ENCODE results near the gene TLR10. TPM values are rescaled to one million over a fixed set of nuclear protein-coding genes. Genes with fewer than 3 reads are reported as not detected.
"Not testable (repeated sequence)": the region's sequence is repeated elsewhere in the genome, so short reads cannot be mapped to it uniquely, and the experiment has no call there.

Gene TLR10
- polyA plus RNA-seq, 1 donor from 2014 or later: 0.14 TPM

DNA sequence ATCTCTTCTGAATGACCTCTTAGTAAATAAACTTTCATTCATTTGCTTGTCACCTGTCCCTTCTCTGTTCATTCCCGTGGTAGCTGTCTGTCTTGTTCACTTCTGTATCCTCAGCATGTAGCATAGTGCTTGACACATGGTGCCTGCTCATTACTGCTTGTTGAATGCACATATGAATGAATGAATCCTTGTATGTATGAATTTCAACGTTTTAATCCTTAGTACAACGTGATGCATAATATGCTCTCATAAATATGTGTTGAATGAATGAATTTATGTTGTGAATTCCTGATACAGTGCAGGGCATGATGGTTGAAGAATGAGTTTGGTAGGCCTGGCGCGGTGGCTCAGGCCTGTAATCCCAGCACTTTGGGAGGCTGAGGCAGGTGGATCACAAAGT, 3.0 kb downstream of the TLR10 start:
- no peaks in the 10 kb centered on the region for H3K27me3 ChIP-seq (ENCODE audit: insufficient read depth, low read depth, low read length)
- H3K27ac ChIP-seq (ENCODE audit: low read length): no peak overlapping the region
- no peaks in the 10 kb centered on the region for H3F3A ChIP-seq (ENCODE audit: insufficient read depth, low read length, poor library complexity, severe bottlenecking)
- H3K79me2 ChIP-seq (replicated peaks; ENCODE audit: insufficient read depth, low read length): no peaks in the 10 kb centered on the region
- H2AFZ ChIP-seq (ENCODE audit: low read depth, low read length): no peak overlapping the region
- no peaks in the 10 kb centered on the region for H3K36me3 ChIP-seq (ENCODE audit: insufficient read depth, low read length)
- no peaks in the 10 kb centered on the region for H3K9me2 ChIP-seq (ENCODE audit: insufficient read depth, low read length)
- H4K20me1 ChIP-seq (ENCODE audit: insufficient read depth): no peaks in the 10 kb centered on the region
- no peak overlapping the region for H3K4me3 ChIP-seq (ENCODE audit: low read length)
- no peak for TF ChIP-seq MXI1 (conservative IDR thresholded peaks at IDR 0.05; ENCODE audit: poor library complexity, severe bottlenecking)
- peak; percentile 77 for TF ChIP-seq EP300 (conservative IDR thresholded peaks at IDR 0.05; ENCODE audit: poor library complexity, severe bottlenecking)
- no peak for TF ChIP-seq RAD21 (conservative IDR thresholded peaks at IDR 0.05)
- H3K9me3 ChIP-seq (ENCODE audit: low read length): no peaks in the 10 kb centered on the region
- H3K9ac ChIP-seq (ENCODE audit: low read length): no peak overlapping the region
- H3K4me2 ChIP-seq (ENCODE audit: low read length): no peak overlapping the region

DNA sequence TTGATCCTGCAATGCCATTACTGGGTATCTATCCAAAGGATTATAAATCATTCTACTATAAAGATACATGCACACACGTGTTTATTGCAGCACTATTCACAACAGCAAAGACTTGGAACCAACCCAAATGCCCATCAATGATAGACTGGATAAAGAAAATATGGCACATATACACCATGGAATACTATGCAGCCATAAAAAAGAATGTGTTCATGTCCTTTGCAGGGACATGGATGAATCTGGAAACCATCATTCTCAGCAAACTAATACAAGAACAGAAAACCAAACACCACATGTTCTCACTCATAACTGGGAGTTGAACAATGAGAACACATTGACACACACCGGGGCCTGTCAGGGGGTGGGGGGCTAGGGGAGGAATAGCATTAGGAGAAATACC, 4.9 kb downstream of the TLR10 start:
- H3K4me2 ChIP-seq (ENCODE audit: low read length); H3K9me2 ChIP-seq (ENCODE audit: insufficient read depth, low read length); H3K9ac ChIP-seq (ENCODE audit: low read length); H2AFZ ChIP-seq (ENCODE audit: low read depth, low read length); H3K27me3 ChIP-seq (ENCODE audit: insufficient read depth, low read depth, low read length); H3F3A ChIP-seq (ENCODE audit: insufficient read depth, low read length, poor library complexity, severe bottlenecking); H3K9me3 ChIP-seq (ENCODE audit: low read length); H3K4me3 ChIP-seq (ENCODE audit: low read length); H4K20me1 ChIP-seq (ENCODE audit: insufficient read depth); H3K27ac ChIP-seq (ENCODE audit: low read length); H3K79me2 ChIP-seq (replicated peaks; ENCODE audit: insufficient read depth, low read length); H3K36me3 ChIP-seq (ENCODE audit: insufficient read depth, low read length): not testable (repeated sequence)

DNA sequence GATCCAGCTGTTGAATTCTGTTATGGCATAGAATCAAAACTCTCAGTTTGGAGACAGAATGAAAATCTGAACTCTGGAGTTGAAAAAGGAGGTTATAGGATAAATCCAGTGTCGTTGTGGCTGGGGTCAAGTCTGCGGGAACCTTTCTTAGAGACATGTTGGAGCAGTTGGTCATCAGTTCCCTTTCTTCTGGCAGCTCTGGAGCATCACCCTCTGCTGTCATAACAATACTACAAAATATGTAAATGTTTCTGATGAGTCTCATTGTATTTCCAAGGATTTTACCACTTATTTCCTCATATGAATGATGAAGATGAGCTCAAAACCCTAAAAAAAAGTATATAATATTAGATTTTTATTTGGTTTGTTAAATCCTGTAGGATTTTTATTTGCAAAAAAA, 7.5 kb downstream of the TLR10 start:
- no peaks in the 10 kb centered on the region for H3K36me3 ChIP-seq (ENCODE audit: insufficient read depth, low read length)
- no peaks in the 10 kb centered on the region for H3K9me3 ChIP-seq (ENCODE audit: low read length)
- H3K27me3 ChIP-seq (ENCODE audit: insufficient read depth, low read depth, low read length): no peaks in the 10 kb centered on the region
- H3K9ac ChIP-seq (ENCODE audit: low read length): no peak overlapping the region
- H3K79me2 ChIP-seq (replicated peaks; ENCODE audit: insufficient read depth, low read length): no peaks in the 10 kb centered on the region
- no peak overlapping the region for H3K4me3 ChIP-seq (ENCODE audit: low read length)
- no peaks in the 10 kb centered on the region for H3K9me2 ChIP-seq (ENCODE audit: insufficient read depth, low read length)
- no peaks in the 10 kb centered on the region for H4K20me1 ChIP-seq (ENCODE audit: insufficient read depth)
- H3F3A ChIP-seq (ENCODE audit: insufficient read depth, low read length, poor library complexity, severe bottlenecking): no peaks in the 10 kb centered on the region
- no peak overlapping the region for H3K27ac ChIP-seq (ENCODE audit: low read length)
- no peak overlapping the region for H3K4me2 ChIP-seq (ENCODE audit: low read length)
- H2AFZ ChIP-seq (ENCODE audit: low read depth, low read length): no peak overlapping the region
- TF ChIP-seq, protein P1, sequence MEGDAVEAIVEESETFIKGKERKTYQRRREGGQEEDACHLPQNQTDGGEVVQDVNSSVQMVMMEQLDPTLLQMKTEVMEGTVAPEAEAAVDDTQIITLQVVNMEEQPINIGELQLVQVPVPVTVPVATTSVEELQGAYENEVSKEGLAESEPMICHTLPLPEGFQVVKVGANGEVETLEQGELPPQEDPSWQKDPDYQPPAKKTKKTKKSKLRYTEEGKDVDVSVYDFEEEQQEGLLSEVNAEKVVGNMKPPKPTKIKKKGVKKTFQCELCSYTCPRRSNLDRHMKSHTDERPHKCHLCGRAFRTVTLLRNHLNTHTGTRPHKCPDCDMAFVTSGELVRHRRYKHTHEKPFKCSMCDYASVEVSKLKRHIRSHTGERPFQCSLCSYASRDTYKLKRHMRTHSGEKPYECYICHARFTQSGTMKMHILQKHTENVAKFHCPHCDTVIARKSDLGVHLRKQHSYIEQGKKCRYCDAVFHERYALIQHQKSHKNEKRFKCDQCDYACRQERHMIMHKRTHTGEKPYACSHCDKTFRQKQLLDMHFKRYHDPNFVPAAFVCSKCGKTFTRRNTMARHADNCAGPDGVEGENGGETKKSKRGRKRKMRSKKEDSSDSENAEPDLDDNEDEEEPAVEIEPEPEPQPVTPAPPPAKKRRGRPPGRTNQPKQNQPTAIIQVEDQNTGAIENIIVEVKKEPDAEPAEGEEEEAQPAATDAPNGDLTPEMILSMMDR (IDR thresholded peaks at IDR 0.05; ENCODE audit: poor library complexity, severe bottlenecking): no peak
- TF ChIP-seq TAF1 (IDR thresholded peaks at IDR 0.05; ENCODE audit: low read depth) (no peak), EP300 (conservative IDR thresholded peaks at IDR 0.05; ENCODE audit: poor library complexity, severe bottlenecking) (no peak)
- TF ChIP-seq, protein P2, sequence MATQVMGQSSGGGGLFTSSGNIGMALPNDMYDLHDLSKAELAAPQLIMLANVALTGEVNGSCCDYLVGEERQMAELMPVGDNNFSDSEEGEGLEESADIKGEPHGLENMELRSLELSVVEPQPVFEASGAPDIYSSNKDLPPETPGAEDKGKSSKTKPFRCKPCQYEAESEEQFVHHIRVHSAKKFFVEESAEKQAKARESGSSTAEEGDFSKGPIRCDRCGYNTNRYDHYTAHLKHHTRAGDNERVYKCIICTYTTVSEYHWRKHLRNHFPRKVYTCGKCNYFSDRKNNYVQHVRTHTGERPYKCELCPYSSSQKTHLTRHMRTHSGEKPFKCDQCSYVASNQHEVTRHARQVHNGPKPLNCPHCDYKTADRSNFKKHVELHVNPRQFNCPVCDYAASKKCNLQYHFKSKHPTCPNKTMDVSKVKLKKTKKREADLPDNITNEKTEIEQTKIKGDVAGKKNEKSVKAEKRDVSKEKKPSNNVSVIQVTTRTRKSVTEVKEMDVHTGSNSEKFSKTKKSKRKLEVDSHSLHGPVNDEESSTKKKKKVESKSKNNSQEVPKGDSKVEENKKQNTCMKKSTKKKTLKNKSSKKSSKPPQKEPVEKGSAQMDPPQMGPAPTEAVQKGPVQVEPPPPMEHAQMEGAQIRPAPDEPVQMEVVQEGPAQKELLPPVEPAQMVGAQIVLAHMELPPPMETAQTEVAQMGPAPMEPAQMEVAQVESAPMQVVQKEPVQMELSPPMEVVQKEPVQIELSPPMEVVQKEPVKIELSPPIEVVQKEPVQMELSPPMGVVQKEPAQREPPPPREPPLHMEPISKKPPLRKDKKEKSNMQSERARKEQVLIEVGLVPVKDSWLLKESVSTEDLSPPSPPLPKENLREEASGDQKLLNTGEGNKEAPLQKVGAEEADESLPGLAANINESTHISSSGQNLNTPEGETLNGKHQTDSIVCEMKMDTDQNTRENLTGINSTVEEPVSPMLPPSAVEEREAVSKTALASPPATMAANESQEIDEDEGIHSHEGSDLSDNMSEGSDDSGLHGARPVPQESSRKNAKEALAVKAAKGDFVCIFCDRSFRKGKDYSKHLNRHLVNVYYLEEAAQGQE (IDR thresholded peaks at IDR 0.05; ENCODE audit: borderline replicate concordance): no peak

Data from neural cell (in vitro differentiated cells).